Endothelial cell of umbilical vein (primary cell): ENCODE measurements around the gene DDX25. TPM values are rescaled to one million over a fixed set of nuclear protein-coding genes. Genes with fewer than 3 reads are reported as not detected.

Experiments
- BruUV-seq: library from RNA; stranded (reverse); fragments of 400-500 nt; replicated peaks from 2 replicates; lab custom pipeline; 2021; lab: Mats Ljungman, UMichigan
- CTCF ChIA-PET: fragments of 300-600, 350-600 bp; sonication (Branson Sonifier 250); formaldehyde crosslinking; loops from one replicate; lab custom pipeline; 2021; ENCODE audit warnings: antibody characterized with exemption, inconsistent platforms; lab: Charles Lee
- POLR2A ChIA-PET: fragments of 300-600, 350-600 bp; sonication (Branson Sonifier 250); formaldehyde crosslinking; loops from one replicate; lab custom pipeline; 2021; ENCODE audit warnings: antibody characterized with exemption, inconsistent platforms; lab: Charles Lee
- DNase-seq: peaks from one replicate; pipeline ENCODE4 v3.0.0-alpha.2; 2011; ENCODE audit warnings: low read depth, low spot score
- FAIRE-seq: peaks from 2 replicates; lab custom pipeline; 2011; peaks lifted over from hg19 to GRCh38; lab: Jason Lieb, UNC
- H2AFZ ChIP-seq: 2 replicates; pipeline ENCODE4 v1.6.0; 2012; ENCODE audit warnings: low read depth, low read length, control low read depth, inconsistent platforms
- H3K27ac ChIP-seq: 2 replicates; pipeline ENCODE4 v1.5.1; 2011; ENCODE audit warnings: low read depth, mild to moderate bottlenecking, control low read depth, low read length, moderate library complexity; ENCODE audit not compliant: insufficient read depth
- H3K27me3 ChIP-seq, 2 experiments: 2 replicates each; pipeline versions ENCODE4 v1.6.0 to v1.6.1; 2011; ENCODE audit warnings: low read length in 2 of 2, mixed read lengths in 1 of 2; ENCODE audit not compliant: control insufficient read depth in 2 of 2, insufficient read depth in 2 of 2
- H3K36me3 ChIP-seq, 2 experiments: 2 replicates in 1 of 2; 3 replicates in 1 of 2; pipeline ENCODE4 v1.5.1; 2011; ENCODE audit warnings: low read length in 2 of 2, mild to moderate bottlenecking in 1 of 2, moderate library complexity in 1 of 2; ENCODE audit not compliant: control insufficient read depth in 2 of 2, insufficient read depth in 2 of 2; ENCODE audit errors: extremely low read depth in 1 of 2
- H3K4me1 ChIP-seq: 3 replicates; pipeline ENCODE4 v1.5.1; 2011; ENCODE audit warnings: mild to moderate bottlenecking, low read length; ENCODE audit not compliant: control insufficient read depth, insufficient read depth; ENCODE audit errors: extremely low read depth
- H3K4me2 ChIP-seq: 2 replicates; pipeline ENCODE4 v1.6.1; 2011; ENCODE audit warnings: low read length, control low read depth, mixed read lengths; ENCODE audit not compliant: insufficient read depth
- H3K4me3 ChIP-seq, 3 experiments: fragments of 200-600 bp in 1 of 3; sonication (generic), shearing (Covaris generic) in 1 of 3; replicated peaks in 1 of 3; 2 replicates each; pipeline ENCODE4 v1.5.1; 2011 to 2016; ENCODE audit warnings: control low read depth in 3 of 3, low read length in 3 of 3, mild to moderate bottlenecking in 2 of 3, inconsistent platforms in 1 of 3, low read depth in 1 of 3, moderate library complexity in 1 of 3; ENCODE audit not compliant: insufficient read depth in 1 of 3
- H3K79me2 ChIP-seq: 2 replicates; pipeline ENCODE4 v1.6.0; 2012; ENCODE audit warnings: low read length, inconsistent platforms; ENCODE audit not compliant: control insufficient read depth, insufficient read depth
- H3K9ac ChIP-seq: replicated peaks from 2 replicates; pipeline ENCODE3; 2011; ENCODE audit warnings: low read length, control low read depth; ENCODE audit not compliant: insufficient read depth; ENCODE audit errors: extremely low read depth
- H3K9me1 ChIP-seq: replicated peaks from 3 replicates; pipeline ENCODE4 v1.6.0; 2011; ENCODE audit warnings: mild to moderate bottlenecking, low read length; ENCODE audit not compliant: control insufficient read depth, insufficient read depth; ENCODE audit errors: extremely low read depth
- H3K9me3 ChIP-seq: replicated peaks from 2 replicates; pipeline ENCODE4 v1.5.1; 2012; ENCODE audit warnings: low read length, inconsistent platforms; ENCODE audit not compliant: control insufficient read depth, insufficient read depth
- H4K20me1 ChIP-seq: replicated peaks from 2 replicates; pipeline ENCODE3; 2011; ENCODE audit warnings: mild to moderate bottlenecking, low read length; ENCODE audit not compliant: control insufficient read depth, insufficient read depth; ENCODE audit errors: extremely low read depth
- EZH2 ChIP-seq: IDR thresholded peaks from 2 replicates; pipeline ENCODE4 v1.6.1; 2012; ENCODE audit warnings: borderline replicate concordance, low read depth, mild to moderate bottlenecking, moderate library complexity, low read length, inconsistent platforms; ENCODE audit not compliant: severe bottlenecking
- FOS ChIP-seq: IDR thresholded peaks from 2 replicates; pipeline ENCODE4 v1.6.1; 2011; ENCODE audit warnings: mild to moderate bottlenecking, low read length, moderate library complexity, borderline replicate concordance; ENCODE audit not compliant: insufficient read depth
- GATA2 ChIP-seq: IDR thresholded peaks from 2 replicates; pipeline ENCODE4 v1.7.0; 2011; ENCODE audit warnings: low read depth, mild to moderate bottlenecking, moderate library complexity, mixed read lengths, low read length; ENCODE audit not compliant: insufficient read length, insufficient read depth
- JUN ChIP-seq: IDR thresholded peaks from 2 replicates; pipeline ENCODE4 v1.6.1; 2011; ENCODE audit warnings: borderline replicate concordance, low read depth; ENCODE audit not compliant: insufficient read length, insufficient read depth
- MAX ChIP-seq: IDR thresholded peaks from 2 replicates; pipeline ENCODE4 v1.6.1; 2011; ENCODE audit not compliant: insufficient read depth, insufficient read length
- MYC ChIP-seq: IDR thresholded peaks from one replicate; pipeline ENCODE4 v1.6.1; 2011; ENCODE audit warnings: mild to moderate bottlenecking, low read depth, low read length
- POLR2A ChIP-seq: IDR thresholded peaks from 2 replicates; pipeline ENCODE4 v1.6.1; 2012; ENCODE audit warnings: low read depth, mild to moderate bottlenecking, control low read depth, low read length
- POLR2AphosphoS5 ChIP-seq: IDR thresholded peaks from 2 replicates; pipeline ENCODE4 v1.6.1; 2012; ENCODE audit warnings: low read depth, mild to moderate bottlenecking, control low read depth, low read length, moderate library complexity; ENCODE audit not compliant: insufficient read depth
- dilution Hi-C: fragments of 300-500 bp; cut with MboI; formaldehyde crosslinking; loops from one replicate; pipeline ENCODE4 v1.15.0; 2019; ENCODE audit warnings: low sequenced_read_pairs; ENCODE audit not compliant: extremely low pct_ligation_motif_present
- intact Hi-C: fragments of 100-400 bp; cut with micrococcal nuclease; formaldehyde crosslinking; loops from one replicate; pipeline ENCODE4 v1.10.0; 2022
- polyA plus RNA-seq, 4 experiments: library from polyadenylated mRNA; depleted of rRNA in 3 of 4; stranded (reverse) in 3 of 4; unstranded in 1 of 4; fragments of >200 nt; gene quantifications; 2 replicates each; pipeline versions ENCODE4 v1.2.1 to v1.2.3, GENCODE V29; 2011 to 2012; ENCODE audit warnings: missing spikeins in 1 of 4
- total RNA-seq: library from RNA; stranded (reverse); gene quantifications from 2 replicates; pipeline ENCODE4 v1.2.3, GENCODE V29; 2021
- TF ChIP-seq, protein P1 (sequence below), 2 donors: IDR thresholded peaks; 1 replicate in 1 of 2; 2 replicates in 1 of 2; pipeline ENCODE4 v1.5.1; 2011; ENCODE audit warnings: low read length in 2 of 2, mild to moderate bottlenecking in 2 of 2, moderate library complexity in 2 of 2, control low read depth in 1 of 2, inconsistent platforms in 1 of 2, low read depth in 1 of 2; ENCODE audit not compliant: insufficient read depth in 1 of 2; ENCODE audit errors: extremely low read depth in 1 of 2

Gene DDX25
- total and polyA plus RNA-seq, 2 donors (not counting 3 experiments of a cell fraction or from before 2014, with no cell fraction given) = not detected

- Histone ChIP-seq H3K9ac (no peak overlapping the region), H2AFZ (no peak overlapping the region), H3K4me3 (no peak overlapping the region), H3K27me3 (no peaks in the 10 kb centered on the region), H3K4me1 (no peaks in the 10 kb centered on the region), H4K20me1 (no peaks in the 10 kb centered on the region), H3K9me3 (no peaks in the 10 kb centered on the region), H3K36me3 (no peaks in the 10 kb centered on the region), H3K9me1 (no peaks in the 10 kb centered on the region), H3K4me2 (no peak overlapping the region), H3K27ac (no peak overlapping the region), H3K79me2 (no peaks in the 10 kb centered on the region)
- DNase-seq (no peak), FAIRE-seq (no peak)
- CTCF ChIA-PET = interaction anchor here (1.2 to 1.7 kb wide), 2 partner anchors 9 to 244 kb away, joined by 3 to 4 read pairs; no protein-coding TSS in a partner anchor
- BruUV-seq = no TSS peak
- intact Hi-C loops (no loop called here), dilution Hi-C loops (no loop called here)
- TF ChIP-seq JUN (no peak), MYC (no peak), MAX (no peak), GATA2 (no peak), EZH2 (no peak), POLR2AphosphoS5 (no peak), FOS (no peak), POLR2A (no peak)
- TF ChIP-seq, protein P1, sequence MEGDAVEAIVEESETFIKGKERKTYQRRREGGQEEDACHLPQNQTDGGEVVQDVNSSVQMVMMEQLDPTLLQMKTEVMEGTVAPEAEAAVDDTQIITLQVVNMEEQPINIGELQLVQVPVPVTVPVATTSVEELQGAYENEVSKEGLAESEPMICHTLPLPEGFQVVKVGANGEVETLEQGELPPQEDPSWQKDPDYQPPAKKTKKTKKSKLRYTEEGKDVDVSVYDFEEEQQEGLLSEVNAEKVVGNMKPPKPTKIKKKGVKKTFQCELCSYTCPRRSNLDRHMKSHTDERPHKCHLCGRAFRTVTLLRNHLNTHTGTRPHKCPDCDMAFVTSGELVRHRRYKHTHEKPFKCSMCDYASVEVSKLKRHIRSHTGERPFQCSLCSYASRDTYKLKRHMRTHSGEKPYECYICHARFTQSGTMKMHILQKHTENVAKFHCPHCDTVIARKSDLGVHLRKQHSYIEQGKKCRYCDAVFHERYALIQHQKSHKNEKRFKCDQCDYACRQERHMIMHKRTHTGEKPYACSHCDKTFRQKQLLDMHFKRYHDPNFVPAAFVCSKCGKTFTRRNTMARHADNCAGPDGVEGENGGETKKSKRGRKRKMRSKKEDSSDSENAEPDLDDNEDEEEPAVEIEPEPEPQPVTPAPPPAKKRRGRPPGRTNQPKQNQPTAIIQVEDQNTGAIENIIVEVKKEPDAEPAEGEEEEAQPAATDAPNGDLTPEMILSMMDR (IDR thresholded peaks at IDR 0.05; ENCODE audit: extremely low read depth in 1 of 2, insufficient read depth in 1 of 2, low read depth in 1 of 2, low read length in 2 of 2) = no peak
- POLR2A ChIA-PET = no interaction called here
Measured at GRCh38 chr11:125949271-125950177, 45.2 kb downstream of the DDX25 start.
